K562 (cell line): Measurements from ENCODE around the gene TOX3. TPM values are rescaled to one million over a fixed set of nuclear protein-coding genes. Genes with fewer than 3 reads are reported as not detected.

Source experiments
- ETS2 ChIP-seq: IDR thresholded peaks from 2 replicates; pipeline ENCODE4 v1.6.1; 2016; ENCODE audit warnings: borderline replicate concordance, missing genetic modification characterization, mild to moderate bottlenecking, moderate library complexity, missing compliant biosample characterization; ENCODE audit not compliant: poor library complexity, severe bottlenecking
- NR1H2 ChIP-seq: sonication (generic); formaldehyde crosslinking; IDR thresholded peaks from 2 replicates; pipeline ENCODE4 v1.4.0; 2020; ENCODE audit warnings: mild to moderate bottlenecking, missing genetic modification reagents
- NRF1 ChIP-seq, 2 experiments: fragments of 450-650 bp; IDR thresholded peaks in 1 of 2; conservative IDR thresholded peaks in 1 of 2; 2 replicates each; pipeline ENCODE4 v1.6.1; 2014; ENCODE audit warnings: mild to moderate bottlenecking in 2 of 2
- PHB ChIP-seq: fragments of 250-450 bp; sonication (Bioruptor Pico); IDR thresholded peaks from 2 replicates; pipeline ENCODE4 v1.5.0; 2021
- PTTG1 ChIP-seq: fragments of 450-650 bp; IDR thresholded peaks from 2 replicates; pipeline ENCODE4 v1.6.1; 2016; ENCODE audit warnings: low read depth, mild to moderate bottlenecking, missing genetic modification characterization, missing compliant biosample characterization
- ZBTB7A ChIP-seq: IDR thresholded peaks from 2 replicates; pipeline ENCODE4 v1.6.1; 2011; ENCODE audit warnings: low read depth, mild to moderate bottlenecking, low read length, moderate library complexity, borderline replicate concordance; ENCODE audit not compliant: control insufficient read depth
- ZNF217 ChIP-seq: sonication (generic); formaldehyde crosslinking; IDR thresholded peaks from 2 replicates; pipeline ENCODE4 v1.8.0; 2022; ENCODE audit warnings: mild to moderate bottlenecking, missing genetic modification reagents
- ZNF280B ChIP-seq: fragments of 250-450 bp; sonication (Bioruptor Pico); IDR thresholded peaks from 2 replicates; pipeline ENCODE4 v1.5.1; 2021; ENCODE audit warnings: mild to moderate bottlenecking
- polyA plus RNA-seq, 8 experiments: library from polyadenylated mRNA; depleted of rRNA in 4 of 8; stranded (reverse) in 5 of 8; unstranded in 3 of 8; fragments of >200 nt; fragmentation: Nextera tagmentation in 2 of 8; fragmentation: Illumina TruSeq in 1 of 8; extraction: Ambion mirVana in 2 of 8; extraction: Trizol in 1 of 8; gene quantifications; 2 replicates each; pipeline versions ENCODE4 v1.2.1 to v1.2.3, GENCODE V29; 2011 to 2014; ENCODE audit warnings: inconsistent platforms in 1 of 8, missing spikeins in 1 of 8
- total RNA-seq, 7 experiments: library from RNA; depleted of rRNA in 6 of 7; stranded (reverse); fragments of >200 nt in 6 of 7; fragmentation: Illumina TruSeq in 2 of 7; extraction: Trizol in 2 of 7; gene quantifications; 2 replicates each; pipeline versions ENCODE4 v1.2.1 to v1.2.3, GENCODE V29; 2011 to 2021; ENCODE audit warnings: low replicate concordance in 1 of 7
- TF ChIP-seq, protein P1 (sequence below), 2 experiments: IDR thresholded peaks; 2 replicates each; pipeline ENCODE4 v1.6.1; 2011; ENCODE audit warnings: borderline replicate concordance in 1 of 2, control low read depth in 1 of 2, low read depth in 1 of 2, low read length in 1 of 2, mild to moderate bottlenecking in 1 of 2, mixed read lengths in 1 of 2, moderate library complexity in 1 of 2; ENCODE audit not compliant: insufficient read depth in 1 of 2, insufficient read length in 1 of 2, poor library complexity in 1 of 2, severe bottlenecking in 1 of 2; ENCODE audit errors: extremely low read depth in 1 of 2

Gene TOX3
- total and polyA plus RNA-seq, 9 of the 15 experiments (the other 6 are each of a cell fraction or from before 2014, with no cell fraction given), result not detected

- no peak for TF ChIP-seq ZBTB7A
- no peak for TF ChIP-seq ZNF280B (CRISPR knock-in tag)
- no peak for TF ChIP-seq PTTG1 (tag)
- TF ChIP-seq NRF1 (conservative IDR thresholded peaks at IDR 0.05 in 1 of 2, IDR thresholded peaks at IDR 0.05 in 1 of 2), result no peak
- no peak for TF ChIP-seq ETS2 (tag)
- no peak for TF ChIP-seq NR1H2 (CRISPR knock-in tag)
- TF ChIP-seq, protein P1, sequence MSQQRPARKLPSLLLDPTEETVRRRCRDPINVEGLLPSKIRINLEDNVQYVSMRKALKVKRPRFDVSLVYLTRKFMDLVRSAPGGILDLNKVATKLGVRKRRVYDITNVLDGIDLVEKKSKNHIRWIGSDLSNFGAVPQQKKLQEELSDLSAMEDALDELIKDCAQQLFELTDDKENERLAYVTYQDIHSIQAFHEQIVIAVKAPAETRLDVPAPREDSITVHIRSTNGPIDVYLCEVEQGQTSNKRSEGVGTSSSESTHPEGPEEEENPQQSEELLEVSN (IDR thresholded peaks at IDR 0.05; ENCODE audit: borderline replicate concordance in 1 of 2, extremely low read depth in 1 of 2, insufficient read depth in 1 of 2, insufficient read length in 1 of 2, low read depth in 1 of 2, low read length in 1 of 2, poor library complexity in 1 of 2, severe bottlenecking in 1 of 2), result no peak
- TF ChIP-seq ZNF217, result no peak
- TF ChIP-seq PHB, result no peak
Observed at GRCh38 chr16:52535076-52535475, 11.9 kb downstream of the TOX3 start (continued).
